Measurements from ENCODE around the gene KCNS1. TPM values are rescaled to one million over a fixed set of nuclear protein-coding genes. Genes with fewer than 3 reads are reported as not detected.
A peak's percentile ranks its signal among the peaks of the same experiment; 100 is the strongest.

KCNS1 gene
- total RNA-seq, 1 experiment from 2014 or later: not detected

- Histone ChIP-seq H3K27ac (ENCODE audit: low read length) (0 out of 2 replicates have a peak overlapping the region, but pooled peaks have one; percentile 7), H3K9me3 (ENCODE audit: low read length) (no peaks in the 10 kb centered on the region), H3K4me3 (ENCODE audit: low read length) (no peak overlapping the region), H3K9ac (ENCODE audit: low read length) (no peak overlapping the region), H3K4me1 (ENCODE audit: insufficient read depth, low read length) (peaks cover 49% of the 10 kb centered on the region), H3K27me3 (ENCODE audit: low read length) (no peaks in the 10 kb centered on the region), H3K79me2 (ENCODE audit: low read length) (0 out of 2 replicates have a peak, but pooled peaks cover 6% of the 10 kb centered on the region), H3F3A (ENCODE audit: low read length, unreplicated experiment) (no peaks in the 10 kb centered on the region), H3K9me2 (replicated peaks; ENCODE audit: low read length) (no peaks in the 10 kb centered on the region), H4K20me1 (ENCODE audit: low read length) (no peaks in the 10 kb centered on the region), H3K4me2 (ENCODE audit: low read length) (no peak overlapping the region; the same call in 1 of the 2 replicates), H2AFZ (ENCODE audit: low read length) (no peak overlapping the region), H3K36me3 (ENCODE audit: low read depth, low read length) (no peaks in the 10 kb centered on the region)
- ChIA-PET POLR2A (ENCODE audit: unreplicated experiment) (no interaction called here), CTCF (no interaction called here)
- DNase-seq: peak; percentile 64
- intact Hi-C loops (cut with micrococcal nuclease): loop anchor here (2.0 kb wide), 1 partner anchor 14 kb away; no protein-coding TSS in a partner anchor
- TF ChIP-seq EZH2 (IDR thresholded peaks at IDR 0.05; ENCODE audit: low read length, unreplicated experiment): no peak
- TF ChIP-seq, protein P1, sequence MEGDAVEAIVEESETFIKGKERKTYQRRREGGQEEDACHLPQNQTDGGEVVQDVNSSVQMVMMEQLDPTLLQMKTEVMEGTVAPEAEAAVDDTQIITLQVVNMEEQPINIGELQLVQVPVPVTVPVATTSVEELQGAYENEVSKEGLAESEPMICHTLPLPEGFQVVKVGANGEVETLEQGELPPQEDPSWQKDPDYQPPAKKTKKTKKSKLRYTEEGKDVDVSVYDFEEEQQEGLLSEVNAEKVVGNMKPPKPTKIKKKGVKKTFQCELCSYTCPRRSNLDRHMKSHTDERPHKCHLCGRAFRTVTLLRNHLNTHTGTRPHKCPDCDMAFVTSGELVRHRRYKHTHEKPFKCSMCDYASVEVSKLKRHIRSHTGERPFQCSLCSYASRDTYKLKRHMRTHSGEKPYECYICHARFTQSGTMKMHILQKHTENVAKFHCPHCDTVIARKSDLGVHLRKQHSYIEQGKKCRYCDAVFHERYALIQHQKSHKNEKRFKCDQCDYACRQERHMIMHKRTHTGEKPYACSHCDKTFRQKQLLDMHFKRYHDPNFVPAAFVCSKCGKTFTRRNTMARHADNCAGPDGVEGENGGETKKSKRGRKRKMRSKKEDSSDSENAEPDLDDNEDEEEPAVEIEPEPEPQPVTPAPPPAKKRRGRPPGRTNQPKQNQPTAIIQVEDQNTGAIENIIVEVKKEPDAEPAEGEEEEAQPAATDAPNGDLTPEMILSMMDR (conservative IDR thresholded peaks at IDR 0.05; ENCODE audit: low read depth, low read length): no peak
- TF ChIP-seq EZH2phosphoT487 (IDR thresholded peaks at IDR 0.05; ENCODE audit: borderline replicate concordance, low read length): no peak
- BruUV-seq (replicated peaks): TSS peak; percentile 44
- ATAC-seq: peak; percentile 57
These were observed 41.8 kb downstream of the KCNS1 start for GRCh38 chr20:45059022-45059728.

DNA sequence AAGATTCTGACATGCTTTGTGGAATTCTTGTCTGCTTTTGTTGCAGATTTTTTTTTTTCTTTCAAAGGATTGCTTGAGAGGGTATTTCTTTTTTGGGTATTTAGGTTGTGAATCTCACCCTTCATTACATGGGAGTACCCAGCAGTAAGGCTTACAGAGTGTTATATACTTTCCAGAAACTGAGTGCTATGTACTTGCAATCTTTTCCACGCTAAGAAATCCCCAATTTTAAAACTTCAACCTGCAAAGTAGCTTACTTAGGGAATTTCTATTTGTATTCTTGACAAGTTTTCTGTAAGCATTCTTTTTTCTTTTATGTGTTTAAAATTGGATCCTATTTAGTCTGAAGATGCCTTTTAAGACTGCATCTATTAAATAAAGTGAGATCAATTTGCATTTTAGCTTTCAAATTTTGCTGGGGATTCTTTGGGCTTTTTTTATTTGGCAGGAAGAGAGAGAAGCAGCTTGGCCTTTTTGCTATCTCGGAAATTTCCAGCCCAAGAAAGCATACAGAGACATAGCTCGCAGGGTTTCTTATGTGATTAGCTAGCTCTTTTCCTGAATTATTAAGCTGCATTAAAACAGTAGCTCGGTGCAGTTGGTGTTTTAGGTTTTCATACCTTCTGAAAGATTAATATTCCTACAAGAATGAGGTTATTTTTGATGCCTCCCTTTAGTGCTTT, 42.6 kb downstream of the KCNS1 start:
- DNase-seq (no peak), ATAC-seq (no peak)
- ChIA-PET POLR2A (ENCODE audit: unreplicated experiment) (no interaction called here), CTCF (interaction anchor here (0.6 kb wide), 1 partner anchor 14 kb away, joined by 4 read pairs; no protein-coding TSS in a partner anchor)
- no peak for TF ChIP-seq EZH2 (IDR thresholded peaks at IDR 0.05; ENCODE audit: low read length, unreplicated experiment)
- TF ChIP-seq, protein P1 (conservative IDR thresholded peaks at IDR 0.05; ENCODE audit: low read depth, low read length): no peak
- TF ChIP-seq EZH2phosphoT487 (IDR thresholded peaks at IDR 0.05; ENCODE audit: borderline replicate concordance, low read length): no peak
- Histone ChIP-seq H3K27ac (ENCODE audit: low read length) (no peak overlapping the region), H3F3A (ENCODE audit: low read length, unreplicated experiment) (no peaks in the 10 kb centered on the region), H4K20me1 (ENCODE audit: low read length) (no peaks in the 10 kb centered on the region), H3K36me3 (ENCODE audit: low read depth, low read length) (no peaks in the 10 kb centered on the region), H3K4me2 (ENCODE audit: low read length) (no peak overlapping the region), H3K9me3 (ENCODE audit: low read length) (no peaks in the 10 kb centered on the region), H2AFZ (ENCODE audit: low read length) (no peak overlapping the region), H3K27me3 (ENCODE audit: low read length) (no peaks in the 10 kb centered on the region), H3K9me2 (replicated peaks; ENCODE audit: low read length) (no peaks in the 10 kb centered on the region), H3K79me2 (ENCODE audit: low read length) (0 out of 2 replicates have a peak, but pooled peaks cover 4% of the 10 kb centered on the region), H3K9ac (ENCODE audit: low read length) (no peak overlapping the region), H3K4me3 (ENCODE audit: low read length) (no peak overlapping the region), H3K4me1 (ENCODE audit: insufficient read depth, low read length) (peaks cover 49% of the 10 kb centered on the region)
- intact Hi-C loops (cut with micrococcal nuclease): loop anchor here (2.0 kb wide), 1 partner anchor 14 kb away; no protein-coding TSS in a partner anchor
- no TSS peak for BruUV-seq (replicated peaks)
